Large intestine (tissue), 3 donors: Measurements from ENCODE around the gene SEPTIN3. TPM values are rescaled to one million over a fixed set of nuclear protein-coding genes. Genes with fewer than 3 reads are reported as not detected.
A peak's percentile ranks its signal among the peaks of the same experiment; 100 is the strongest.

Source experiments
- DNase-seq, 2 donors: peaks; one replicate each; pipeline versions ENCODE4 v3.0.0 to v3.0.0-alpha.2; 2013
- H3K27ac ChIP-seq: one replicate; pipeline ENCODE4 v1.5.1; 2013; ENCODE audit warnings: low read length
- H3K27me3 ChIP-seq: 2 replicates; pipeline ENCODE4 v1.6.1; 2013; ENCODE audit warnings: low read length; ENCODE audit not compliant: control insufficient read depth, insufficient read depth
- H3K36me3 ChIP-seq: 2 replicates; pipeline ENCODE4 v1.6.1; 2013; ENCODE audit warnings: low read length; ENCODE audit not compliant: control insufficient read depth, insufficient read depth
- H3K4me1 ChIP-seq: one replicate; pipeline ENCODE4 v1.6.1; 2013; ENCODE audit warnings: low read length; ENCODE audit not compliant: control insufficient read depth, insufficient read depth
- H3K4me3 ChIP-seq: one replicate; pipeline ENCODE4 v1.5.1; 2013; ENCODE audit warnings: low read length
- H3K9me3 ChIP-seq: one replicate; pipeline ENCODE4 v1.6.1; 2013; ENCODE audit warnings: mild to moderate bottlenecking, low read depth, low read length, moderate library complexity; ENCODE audit not compliant: control insufficient read depth
- WGBS: methylation state at CpG from one replicate; pipeline ENCODE4 v1.1.5; 2013; ENCODE audit warnings: low lambda C conversion rate; ENCODE audit not compliant: insufficient coverage; 5-methylcytosine and 5-hydroxymethylcytosine counted together
- polyA plus RNA-seq: library from polyadenylated mRNA; unstranded; fragments of 120-200 nt; gene quantifications from one replicate; pipeline ENCODE4 v1.2.1, GENCODE V29; 2013

SEPTIN3 gene
- polyA plus RNA-seq, 1 donor, result 5.1 TPM

GRCh38 chr22:41957941-41958556 is 11.2 kb upstream of the SEPTIN3 start:
- peak overlapping the region; percentile 16 for H3K4me3 ChIP-seq
- H3K9me3 ChIP-seq, result no peaks in the 10 kb centered on the region
- no CpG with 5 or more reads among the region's 23 CpGs for WGBS
- no peaks in the 10 kb centered on the region for H3K36me3 ChIP-seq
- no peak for DNase-seq
- peaks cover 3% of the 10 kb centered on the region for H3K4me1 ChIP-seq
- no peaks in the 10 kb centered on the region for H3K27me3 ChIP-seq
- no peak overlapping the region for H3K27ac ChIP-seq

- H3K27ac ChIP-seq, result no peak overlapping the region
- no peak for DNase-seq
- H3K9me3 ChIP-seq, result no peaks in the 10 kb centered on the region
- no peaks in the 10 kb centered on the region for H3K36me3 ChIP-seq
- peaks cover 2% of the 10 kb centered on the region for H3K27me3 ChIP-seq
- 80% methylated on average over 1 of the region's 9 CpGs for WGBS
- H3K4me1 ChIP-seq, result no peaks in the 10 kb centered on the region
- H3K4me3 ChIP-seq, result no peak overlapping the region
Observed at GRCh38 chr22:41963453-41964111, 5.7 kb upstream of the SEPTIN3 start.

GRCh38 chr22:41964112-41964491 is 5.1 kb upstream of the SEPTIN3 start:
- no CpG with 5 or more reads among the region's 5 CpGs for WGBS
- H3K36me3 ChIP-seq, result no peaks in the 10 kb centered on the region
- H3K27ac ChIP-seq, result no peak overlapping the region

GRCh38 chr22:41966225-41966606 is 3.0 kb upstream of the SEPTIN3 start:
- no peak overlapping the region for H3K4me3 ChIP-seq
- H3K9me3 ChIP-seq, result no peaks in the 10 kb centered on the region
- WGBS, result no CpG with 5 or more reads among the region's 2 CpGs
- no peak overlapping the region for H3K27ac ChIP-seq
- peaks cover 3% of the 10 kb centered on the region for H3K4me1 ChIP-seq
- DNase-seq, result no peak
- peaks cover 2% of the 10 kb centered on the region for H3K27me3 ChIP-seq
- no peaks in the 10 kb centered on the region for H3K36me3 ChIP-seq

More at GRCh38 chr22:41964112-41964491, 5.1 kb upstream of the SEPTIN3 start:
- Histone ChIP-seq H3K4me1 (peaks cover 3% of the 10 kb centered on the region), H3K9me3 (no peaks in the 10 kb centered on the region), H3K27me3 (peaks cover 2% of the 10 kb centered on the region), H3K4me3 (no peak overlapping the region)
- DNase-seq, result no peak

GRCh38 chr22:41966607-41967240 is 2.5 kb upstream of the SEPTIN3 start:
- DNase-seq, result peak; percentile 54 to 57
- Histone ChIP-seq H3K4me1 (peaks cover 3% of the 10 kb centered on the region), H3K27ac (no peak overlapping the region), H3K9me3 (no peaks in the 10 kb centered on the region), H3K27me3 (peaks cover 3% of the 10 kb centered on the region), H3K4me3 (no peak overlapping the region), H3K36me3 (no peaks in the 10 kb centered on the region)
- no CpG with 5 or more reads among the region's 8 CpGs for WGBS

GRCh38 chr22:41968601-41969000 is 642 bp upstream of the SEPTIN3 start:
- WGBS, result no CpG with 5 or more reads among the region's 9 CpGs
- no peak overlapping the region for H3K4me3 ChIP-seq
- peaks cover 3% of the 10 kb centered on the region for H3K4me1 ChIP-seq
- peak; percentile 51 to 56 for DNase-seq
- no peak overlapping the region for H3K27ac ChIP-seq
- H3K36me3 ChIP-seq, result no peaks in the 10 kb centered on the region
- H3K27me3 ChIP-seq, result peaks cover 17% of the 10 kb centered on the region
- H3K9me3 ChIP-seq, result no peaks in the 10 kb centered on the region

- Histone ChIP-seq H3K4me3 (no peak overlapping the region), H3K4me1 (peaks cover 3% of the 10 kb centered on the region), H3K27me3 (peaks cover 24% of the 10 kb centered on the region), H3K27ac (no peak overlapping the region), H3K9me3 (no peaks in the 10 kb centered on the region), H3K36me3 (no peaks in the 10 kb centered on the region)
- WGBS, result no CpG with 5 or more reads among the region's 2 CpGs
- no peak for DNase-seq
Observed at GRCh38 chr22:41970601-41971000, 1.4 kb downstream of the SEPTIN3 start.

- WGBS, result no CpG with 5 or more reads among the region's 11 CpGs
- H3K27me3 ChIP-seq, result peaks cover 32% of the 10 kb centered on the region
Observed at GRCh38 chr22:41971431-41971830, 2.2 kb downstream of the SEPTIN3 start.

GRCh38 chr22:41974691-41975290 is 5.5 kb downstream of the SEPTIN3 start:
- H3K36me3 ChIP-seq, result no peaks in the 10 kb centered on the region
- DNase-seq, result no peak
- no peak overlapping the region for H3K4me3 ChIP-seq
- H3K4me1 ChIP-seq, result no peaks in the 10 kb centered on the region
- H3K9me3 ChIP-seq, result no peaks in the 10 kb centered on the region
- no peak overlapping the region for H3K27ac ChIP-seq
- peaks cover 57% of the 10 kb centered on the region for H3K27me3 ChIP-seq
- no CpG with 5 or more reads among the region's 10 CpGs for WGBS

More at GRCh38 chr22:41971431-41971830, 2.2 kb downstream of the SEPTIN3 start:
- H3K9me3 ChIP-seq, result no peaks in the 10 kb centered on the region
- DNase-seq, result no peak
- no peak overlapping the region for H3K4me3 ChIP-seq
- H3K27ac ChIP-seq, result no peak overlapping the region
- H3K4me1 ChIP-seq, result peaks cover 3% of the 10 kb centered on the region
- H3K36me3 ChIP-seq, result no peaks in the 10 kb centered on the region

GRCh38 chr22:41975299-41976069 is 6.2 kb downstream of the SEPTIN3 start:
- Histone ChIP-seq H3K4me1 (no peaks in the 10 kb centered on the region), H3K27ac (no peak overlapping the region), H3K4me3 (no peak overlapping the region), H3K36me3 (no peaks in the 10 kb centered on the region), H3K27me3 (peaks cover 57% of the 10 kb centered on the region), H3K9me3 (no peaks in the 10 kb centered on the region)
- 81% methylated on average over 3 of the region's 12 CpGs for WGBS
- DNase-seq, result no peak
